Smooth muscle cell of the brain vasculature (primary cell): ENCODE measurements around the gene APOB.
"Not testable (repeated sequence)": the region's sequence is repeated elsewhere in the genome, so short reads cannot be mapped to it uniquely, and the experiment has no call there.

Experiments
- DNase-seq: peaks from one replicate; pipeline ENCODE4 v3.0.0-alpha.2; 2012; ENCODE audit warnings: low read depth, low spot score

The APOB gene

DNA sequence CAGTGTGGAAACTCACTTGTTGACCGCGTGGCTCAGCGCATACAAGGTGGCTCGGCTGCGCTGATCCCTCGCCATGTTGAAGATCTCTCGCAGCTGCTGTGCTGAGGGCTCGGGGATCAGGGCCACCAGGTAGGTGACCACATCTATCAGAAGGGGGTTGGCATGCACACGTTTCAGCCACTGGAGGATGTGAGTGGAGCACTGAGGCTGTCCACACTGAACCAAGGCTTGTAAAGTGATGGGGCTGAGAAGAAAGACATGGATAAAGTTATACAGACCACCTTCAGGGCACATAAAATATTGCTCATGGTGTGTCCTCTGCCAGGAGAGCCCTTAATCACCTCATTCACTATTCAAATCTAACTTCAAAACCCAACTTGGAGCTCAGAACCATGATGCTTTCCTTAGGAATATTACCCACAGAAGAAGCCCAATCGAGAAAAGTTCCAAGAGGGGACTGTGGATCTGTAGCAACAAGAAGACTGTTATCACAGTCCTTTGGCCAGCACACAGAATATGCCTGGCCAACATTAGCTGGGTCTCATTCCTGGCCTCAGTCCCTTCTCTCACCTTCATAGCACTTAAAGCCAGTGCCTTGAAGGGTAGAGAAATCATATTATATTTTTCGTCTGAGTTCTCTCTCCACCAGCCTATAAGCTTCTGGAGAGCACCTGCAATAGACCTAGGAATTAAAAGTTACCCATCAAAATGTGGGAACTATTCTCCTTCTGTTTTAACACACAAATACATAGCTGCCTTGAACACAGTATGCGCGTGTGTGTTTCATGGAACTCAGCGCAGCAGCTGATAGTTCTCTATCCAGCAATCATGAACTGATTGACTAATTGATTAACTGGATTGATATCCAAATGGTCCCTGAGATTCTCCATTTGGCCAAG lies 11.3 kb downstream of the APOB start:
- no peak for DNase-seq

DNA sequence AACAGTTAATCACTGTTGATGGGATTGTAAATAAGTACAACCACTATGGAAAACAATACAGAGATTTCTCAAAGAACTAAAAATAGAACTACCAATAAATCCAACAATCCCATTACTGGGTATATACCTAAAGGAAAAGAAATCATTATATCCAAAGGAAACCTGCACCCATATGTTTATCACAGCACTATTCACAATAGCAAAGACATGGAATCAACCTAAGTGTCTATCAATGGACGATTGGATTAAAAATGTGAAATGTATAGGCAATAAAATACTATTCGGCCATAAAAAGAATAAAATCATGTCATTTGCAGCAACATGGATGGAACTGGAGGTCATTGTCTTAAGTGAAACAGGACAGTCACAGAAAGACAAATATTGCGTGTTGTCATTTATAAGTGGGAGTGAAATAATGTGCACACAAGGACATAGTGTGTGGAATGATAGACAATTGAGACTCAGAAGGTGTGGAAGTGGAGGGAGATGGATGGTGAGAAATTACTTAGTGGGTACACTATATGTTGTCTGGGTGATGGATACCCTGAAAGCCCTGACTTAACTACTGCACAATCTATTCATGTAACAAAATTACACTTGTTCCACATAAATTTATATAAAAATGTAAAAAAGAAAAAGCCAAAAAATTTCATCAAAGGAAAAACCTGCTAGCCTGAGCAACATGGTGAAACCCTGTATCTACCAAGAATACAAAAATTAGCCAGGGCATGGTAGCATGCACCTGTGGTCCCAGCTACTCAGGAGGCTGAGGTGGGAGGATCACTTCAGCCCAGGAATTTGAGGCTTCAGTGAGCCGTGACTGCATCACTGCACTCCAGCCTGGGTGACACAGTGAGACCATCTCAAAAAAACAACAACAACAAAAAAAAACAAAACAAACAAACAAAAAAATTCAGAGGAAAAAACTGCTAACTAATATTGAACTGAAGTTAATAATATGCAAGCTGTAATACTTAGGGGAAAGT lies 12.6 kb downstream of the APOB start:
- no peak for DNase-seq

- DNase-seq, result no peak
Observed at GRCh38 chr2:21029519-21029918, 14.4 kb downstream of the APOB start.

DNA sequence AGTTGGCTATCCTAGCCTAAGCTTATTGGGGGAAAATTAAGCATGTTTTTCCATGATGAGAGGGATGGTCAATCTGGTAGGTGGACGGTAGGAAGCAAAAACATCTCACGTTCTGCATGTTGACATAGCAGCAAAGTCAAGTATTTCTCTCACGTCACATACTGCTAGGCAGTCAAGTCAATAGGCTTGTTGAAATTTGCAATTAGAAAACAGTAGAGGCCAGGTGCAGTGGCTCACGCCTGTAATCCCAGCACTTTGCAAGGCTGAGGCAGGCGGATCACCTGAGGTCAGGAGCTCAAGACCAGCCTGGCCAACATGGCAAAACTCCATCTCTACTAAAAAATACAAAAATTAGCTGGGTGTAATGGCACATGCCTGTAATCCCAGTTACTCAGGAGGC lies 14.9 kb downstream of the APOB start:
- DNase-seq, result not testable (repeated sequence)

GRCh38 chr2:21028021-21028947 lies 15.6 kb downstream of the APOB start:
- no peak for DNase-seq

DNA sequence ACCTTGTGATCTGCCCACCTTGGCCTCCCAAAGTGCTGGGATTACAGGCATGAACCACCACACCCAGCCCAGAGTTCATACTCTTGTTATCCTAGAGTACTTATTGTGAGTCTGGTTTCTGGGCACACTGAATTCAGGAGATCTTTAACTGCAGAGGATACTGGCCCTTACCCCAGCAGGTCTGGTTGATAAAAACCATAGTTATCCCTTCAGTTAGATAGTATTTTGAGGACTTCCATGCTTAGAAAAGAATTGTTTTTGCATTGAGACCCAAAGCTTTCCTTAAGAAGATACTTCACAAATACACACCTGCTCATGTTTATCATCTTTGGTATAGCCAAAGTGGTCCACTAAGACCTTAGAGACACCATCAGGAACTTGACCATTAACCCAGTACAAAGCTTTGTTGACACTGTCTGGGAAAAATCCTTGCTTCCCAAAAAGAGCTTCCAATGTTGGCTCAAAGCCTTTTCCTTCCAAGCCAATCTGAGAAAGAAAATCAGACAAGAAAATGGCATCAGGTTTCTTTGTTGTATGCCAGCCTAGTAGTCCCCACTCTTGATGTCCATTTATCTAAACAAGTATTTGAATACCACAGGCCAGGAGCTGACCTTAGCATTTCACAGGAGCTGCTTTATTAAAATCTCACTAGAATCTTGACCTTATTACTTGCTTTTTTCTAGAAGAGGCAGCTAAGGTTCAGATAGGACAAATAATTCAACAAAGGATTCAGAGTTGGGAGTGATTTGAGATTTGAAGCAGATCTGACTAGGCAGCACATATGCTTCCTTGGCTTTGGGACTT lies 17.2 kb downstream of the APOB start:
- DNase-seq, result no peak

DNA sequence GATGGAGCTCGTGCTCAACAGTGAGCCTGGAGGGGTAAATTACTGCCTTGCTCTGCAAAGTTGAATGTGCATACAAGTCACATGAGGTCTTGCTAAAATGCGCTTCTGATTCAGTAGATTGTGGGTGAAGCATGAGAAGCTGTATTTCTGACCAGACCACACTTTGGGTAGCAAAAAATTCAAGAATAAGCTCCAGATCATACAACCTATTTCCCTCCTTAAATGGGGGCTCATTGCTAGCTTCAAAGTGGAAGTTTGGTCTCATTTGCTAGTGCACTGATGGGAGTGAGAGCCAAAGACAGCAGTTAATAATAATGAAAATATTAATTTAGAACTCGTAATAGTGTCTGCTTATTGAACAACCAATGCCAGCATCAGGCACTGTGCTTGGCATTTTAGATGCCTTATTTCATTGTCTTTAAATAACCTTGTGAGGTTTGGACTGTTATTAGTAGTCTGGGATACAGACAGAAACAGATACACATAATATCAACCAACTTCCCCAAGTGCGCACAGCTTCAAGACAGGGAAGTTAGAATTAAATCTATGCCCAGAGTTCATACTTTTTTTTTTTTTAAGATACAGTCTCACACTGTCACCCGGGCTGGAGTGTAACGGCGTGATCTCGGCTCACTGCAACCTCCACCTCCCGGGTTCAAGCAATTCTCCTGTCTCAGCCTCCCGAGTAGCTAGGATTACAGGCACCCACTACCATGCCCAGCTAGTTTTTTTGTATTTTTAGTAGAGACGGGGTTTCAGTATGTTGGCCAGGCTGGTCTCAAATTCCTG lies 18.0 kb downstream of the APOB start:
- no peak for DNase-seq

- DNase-seq, result no peak
Observed at GRCh38 chr2:21024722-21025389, 19.0 kb downstream of the APOB start.

- no peak for DNase-seq
Observed at GRCh38 chr2:21024198-21024597, 19.7 kb downstream of the APOB start.

GRCh38 chr2:21023419-21024181 lies 20.3 kb downstream of the APOB start:
- DNase-seq, result no peak

DNA sequence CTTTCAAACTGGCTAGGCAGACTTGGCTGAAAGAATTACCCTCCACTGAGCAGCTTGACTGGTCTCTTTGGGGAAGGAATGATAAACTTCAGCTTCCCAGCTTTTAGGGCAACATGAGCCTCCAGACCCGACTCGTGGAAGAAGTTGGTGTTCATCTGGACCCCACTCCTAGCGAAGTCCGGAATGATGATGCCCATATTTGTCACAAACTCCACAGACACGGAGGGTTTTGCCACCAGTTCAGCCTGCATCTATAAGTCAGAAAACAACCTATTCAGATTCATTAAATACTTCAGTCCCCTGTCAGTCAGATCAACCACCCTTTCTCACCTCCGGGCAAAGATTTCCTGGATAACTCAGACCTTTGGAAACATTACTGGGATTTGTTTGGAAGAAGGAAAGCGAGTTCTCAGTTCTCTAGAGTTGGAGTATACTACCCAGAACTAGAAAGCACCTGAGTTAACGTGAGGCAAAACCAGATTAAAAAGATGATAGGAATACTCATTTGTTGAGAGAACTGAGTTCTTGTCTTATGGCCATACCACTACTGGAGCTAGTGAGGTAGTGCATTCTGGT lies 21.0 kb downstream of the APOB start:
- DNase-seq, result no peak

DNA sequence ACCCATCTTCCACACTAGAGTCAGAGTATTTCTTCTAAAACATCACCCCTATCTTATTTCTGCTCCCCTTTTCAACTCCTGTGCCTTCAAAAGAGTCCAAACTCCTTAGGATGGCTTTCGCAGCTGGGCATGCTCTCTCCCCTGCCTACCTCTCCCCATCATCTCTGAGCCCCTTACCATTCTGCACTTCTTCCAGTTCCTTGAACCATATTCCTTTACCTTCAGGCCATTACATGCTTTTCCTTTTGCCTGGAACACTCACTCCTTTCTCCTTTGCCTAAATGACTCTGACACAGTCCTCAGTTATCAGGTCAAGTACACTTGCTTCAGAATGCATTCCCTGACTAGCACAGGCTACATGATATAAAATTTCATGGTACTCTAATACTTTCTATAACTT lies 22.4 kb downstream of the APOB start:
- no peak for DNase-seq

DNA sequence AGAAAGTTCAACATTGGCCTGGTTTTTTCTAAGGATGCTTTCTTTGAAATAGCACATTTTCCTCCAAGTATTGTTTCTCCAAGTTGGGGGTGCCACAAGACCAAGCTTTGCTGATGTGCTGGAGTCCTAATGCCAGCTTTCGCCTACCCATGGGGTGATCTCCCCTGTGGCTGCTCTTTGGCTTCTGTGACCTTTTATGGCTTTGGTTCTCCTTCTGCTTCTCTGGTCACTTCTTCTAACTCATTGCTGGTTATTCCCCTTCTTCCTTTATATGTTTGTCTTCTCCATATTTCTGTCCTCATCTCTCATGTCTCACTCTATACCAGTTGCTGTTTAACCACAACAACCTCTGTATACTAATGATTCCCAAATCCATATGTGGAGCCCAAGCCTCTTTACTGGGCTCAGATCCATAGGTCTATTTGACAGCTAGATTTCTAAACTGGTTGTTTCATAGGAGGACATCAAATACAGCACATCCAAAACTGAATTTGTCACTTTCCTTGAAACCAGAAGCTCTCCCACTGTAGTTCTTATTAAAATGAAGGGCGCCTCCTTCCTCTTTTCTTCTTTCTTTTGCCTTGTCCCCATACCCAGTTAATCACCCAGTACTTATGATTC lies 23.1 kb downstream of the APOB start:
- no peak for DNase-seq

GRCh38 chr2:21020031-21020667 lies 23.7 kb downstream of the APOB start:
- no peak for DNase-seq

GRCh38 chr2:21019678-21020021 lies 24.2 kb downstream of the APOB start:
- no peak for DNase-seq

DNA sequence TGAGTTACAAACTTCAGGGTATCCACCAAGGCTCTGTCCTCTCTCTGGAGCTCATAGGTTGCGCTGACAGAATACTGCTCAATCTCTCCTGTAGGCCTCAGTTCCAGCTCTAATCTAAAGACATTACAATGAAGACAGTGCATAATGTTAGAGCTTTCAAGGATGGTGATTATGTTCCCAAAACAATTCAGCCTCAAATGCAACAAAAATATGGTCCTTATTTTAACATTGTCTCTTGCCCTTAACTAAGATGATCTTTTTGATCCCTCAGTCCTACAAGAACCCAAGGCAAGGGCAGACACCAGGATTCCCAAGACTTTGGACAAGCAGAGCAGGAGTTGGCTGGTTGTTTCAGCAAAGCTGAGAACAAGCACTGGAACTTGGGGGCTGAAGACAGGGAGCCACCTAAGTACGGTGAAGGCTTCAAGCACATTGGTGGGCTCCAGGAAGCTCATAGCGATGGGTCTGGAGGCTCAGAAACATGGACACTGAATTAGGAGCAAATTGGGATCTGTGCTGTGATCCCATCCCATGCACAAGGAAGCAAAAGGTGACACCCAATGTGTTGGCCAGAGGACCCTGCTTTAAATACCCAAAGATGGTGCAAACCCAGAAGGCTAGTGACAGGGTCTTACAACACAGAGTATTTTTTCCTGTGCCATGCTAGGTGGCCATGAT lies 24.7 kb downstream of the APOB start:
- DNase-seq, result no peak

- DNase-seq, result no peak
Observed at GRCh38 chr2:21018290-21018689, 25.6 kb downstream of the APOB start.
